ENCODE data around the gene CX3CL1. TPM values are rescaled to one million over a fixed set of nuclear protein-coding genes. Genes with fewer than 3 reads are reported as not detected.
A peak's percentile ranks its signal among the peaks of the same experiment; 100 is the strongest.
"Not testable (repeated sequence)": the region's sequence is repeated elsewhere in the genome, so short reads cannot be mapped to it uniquely, and the experiment has no call there.

Gene CX3CL1
- total RNA-seq: 10 to 100 TPM in 2 of 4 donors, 1 to 10 TPM in 2; 8.2 to 14.2 (median 10.5) TPM
- 22.9 TPM for polyA plus RNA-seq
- long read RNA-seq, donor 1, partial matches to known transcripts: 0 of 40 reads
- long read RNA-seq, donor 1, other reads (novel, unspliced or antisense): 40 of 40 reads
- long read RNA-seq, donor 2, partial matches to known transcripts: 0 of 10 reads
- long read RNA-seq, donor 2, other reads (novel, unspliced or antisense): 9 of 10 reads
- long read RNA-seq, donor 3, partial matches to known transcripts: 0 of 17 reads
- long read RNA-seq, donor 3, other reads (novel, unspliced or antisense): 13 of 17 reads
- long read RNA-seq, donor 4, partial matches to known transcripts: 0 of 15 reads
- long read RNA-seq, donor 4, other reads (novel, unspliced or antisense): 11 of 15 reads

- peak; percentile 80 to 90 (median 86) for DNase-seq
- Histone ChIP-seq H3K27ac (ENCODE audit: low read length) (peak within 1 kb of the TSS; percentile 84), H3K9me3 (ENCODE audit: control insufficient read depth, low read length) (no peaks in the 10 kb centered on the region), H3K27me3 (ENCODE audit: control insufficient read depth, insufficient read depth) (no peaks in the 10 kb centered on the region), H3K4me3 (ENCODE audit: low read length) (peak within 1 kb of the TSS; percentile 55), H3K4me1 (ENCODE audit: control insufficient read depth, insufficient read depth, low read length) (no peaks in the 10 kb centered on the region)
- intact Hi-C loops (cut with DNase I): no loop called here
- 13% methylated on average over 23 of the region's 23 CpGs for WGBS
- ATAC-seq: peak; percentile 91
Measured at GRCh38 chr16:57372372-57373116, at the start of gene CX3CL1. CX3CL1 (plus strand) TSS chr16:57372490; CDS start chr16:57372569, 79 bp downstream.

- no peak overlapping the region for H3K4me3 ChIP-seq (ENCODE audit: low read length)
- intact Hi-C loops (cut with DNase I): no loop called here
- WGBS: 64% methylated on average over 2 of the region's 2 CpGs
Measured at GRCh38 chr16:57324749-57325148, 47.5 kb upstream of the CX3CL1 start.

GRCh38 chr16:57325458-57325857 lies 46.8 kb upstream of the CX3CL1 start:
- WGBS: 81% methylated on average over 1 of the region's 1 CpG

More at GRCh38 chr16:57324749-57325148, 47.5 kb upstream of the CX3CL1 start:
- Histone ChIP-seq H3K27ac (ENCODE audit: low read length) (no peak overlapping the region), H3K9me3 (ENCODE audit: control insufficient read depth, low read length) (no peaks in the 10 kb centered on the region), H3K4me1 (ENCODE audit: control insufficient read depth, insufficient read depth, low read length) (no peaks in the 10 kb centered on the region), H3K27me3 (ENCODE audit: control insufficient read depth, insufficient read depth) (no peaks in the 10 kb centered on the region)
- ATAC-seq (no peak), DNase-seq (no peak)

GRCh38 chr16:57329718-57330327 lies 42.5 kb upstream of the CX3CL1 start:
- Histone ChIP-seq H3K9me3 (ENCODE audit: control insufficient read depth, low read length) (no peaks in the 10 kb centered on the region), H3K27ac (ENCODE audit: low read length) (no peak overlapping the region), H3K27me3 (ENCODE audit: control insufficient read depth, insufficient read depth) (no peaks in the 10 kb centered on the region), H3K4me1 (ENCODE audit: control insufficient read depth, insufficient read depth, low read length) (no peaks in the 10 kb centered on the region), H3K4me3 (ENCODE audit: low read length) (no peak overlapping the region)
- DNase-seq: no peak
- no peak for ATAC-seq
- WGBS: 68% methylated on average over 8 of the region's 8 CpGs
- intact Hi-C loops (cut with DNase I): no loop called here

More at GRCh38 chr16:57325458-57325857, 46.8 kb upstream of the CX3CL1 start:
- Histone ChIP-seq H3K9me3 (ENCODE audit: control insufficient read depth, low read length) (no peaks in the 10 kb centered on the region), H3K4me1 (ENCODE audit: control insufficient read depth, insufficient read depth, low read length) (no peaks in the 10 kb centered on the region), H3K27ac (ENCODE audit: low read length) (no peak overlapping the region), H3K27me3 (ENCODE audit: control insufficient read depth, insufficient read depth) (no peaks in the 10 kb centered on the region), H3K4me3 (ENCODE audit: low read length) (no peak overlapping the region)
- DNase-seq: no peak
- ATAC-seq: no peak
- intact Hi-C loops (cut with DNase I): no loop called here

DNA sequence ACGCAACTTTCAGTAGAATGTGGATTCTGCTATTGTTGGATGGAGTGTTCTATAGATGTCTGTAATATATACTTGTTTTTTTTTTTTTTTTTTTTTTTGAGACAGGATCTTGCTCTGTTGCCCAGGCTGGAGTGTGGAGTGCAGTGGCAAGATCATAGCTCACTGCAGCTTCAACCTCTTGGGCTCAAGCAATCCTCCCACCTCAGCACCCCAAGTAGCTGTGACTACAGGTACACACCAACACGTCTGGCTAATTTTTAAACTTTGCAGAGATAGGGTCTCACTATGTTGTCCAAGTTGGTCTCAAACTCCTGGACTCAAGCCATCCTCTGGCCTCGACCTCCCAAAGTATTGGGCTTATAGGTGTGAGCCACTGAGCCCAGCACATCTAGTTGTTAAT lies 40.9 kb upstream of the CX3CL1 start:
- no peak overlapping the region for H3K27ac ChIP-seq (ENCODE audit: low read length)
- WGBS: 86% methylated on average over 3 of the region's 3 CpGs
- DNase-seq (no peak), ATAC-seq (no peak)
- H3K4me3 ChIP-seq (ENCODE audit: low read length): no peak overlapping the region
- H3K27me3 ChIP-seq (ENCODE audit: control insufficient read depth, insufficient read depth): no peaks in the 10 kb centered on the region
- intact Hi-C loops (cut with DNase I): no loop called here
- H3K4me1 ChIP-seq (ENCODE audit: control insufficient read depth, insufficient read depth, low read length): no peaks in the 10 kb centered on the region
- H3K9me3 ChIP-seq (ENCODE audit: control insufficient read depth, low read length): no peaks in the 10 kb centered on the region

DNA sequence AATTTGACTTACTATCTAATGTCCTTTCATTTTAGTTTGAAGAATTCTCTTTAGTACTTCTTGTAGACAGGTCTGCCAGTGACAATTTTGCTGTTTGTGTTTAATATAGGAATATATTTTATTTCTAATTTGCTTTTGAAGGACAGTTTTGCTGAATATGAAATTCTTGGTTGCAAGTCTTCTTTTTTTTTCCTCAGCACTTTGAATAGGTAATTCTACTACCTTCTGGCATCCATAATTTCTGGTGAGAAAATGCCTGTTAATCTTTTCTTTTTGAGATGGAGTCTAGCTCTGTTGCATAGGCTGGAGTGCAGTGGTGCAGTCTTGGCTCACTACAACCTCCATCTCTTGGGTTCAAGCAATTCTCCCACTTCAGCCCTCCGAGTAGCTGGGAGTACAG lies 38.9 kb upstream of the CX3CL1 start:
- Histone ChIP-seq H3K4me3 (ENCODE audit: low read length) (no peak overlapping the region), H3K27me3 (ENCODE audit: control insufficient read depth, insufficient read depth) (no peaks in the 10 kb centered on the region), H3K27ac (ENCODE audit: low read length) (no peak overlapping the region), H3K4me1 (ENCODE audit: control insufficient read depth, insufficient read depth, low read length) (no peaks in the 10 kb centered on the region), H3K9me3 (ENCODE audit: control insufficient read depth, low read length) (no peaks in the 10 kb centered on the region)
- 96% methylated on average over 1 of the region's 1 CpG for WGBS
- DNase-seq: no peak
- ATAC-seq: no peak
- intact Hi-C loops (cut with DNase I): no loop called here

DNA sequence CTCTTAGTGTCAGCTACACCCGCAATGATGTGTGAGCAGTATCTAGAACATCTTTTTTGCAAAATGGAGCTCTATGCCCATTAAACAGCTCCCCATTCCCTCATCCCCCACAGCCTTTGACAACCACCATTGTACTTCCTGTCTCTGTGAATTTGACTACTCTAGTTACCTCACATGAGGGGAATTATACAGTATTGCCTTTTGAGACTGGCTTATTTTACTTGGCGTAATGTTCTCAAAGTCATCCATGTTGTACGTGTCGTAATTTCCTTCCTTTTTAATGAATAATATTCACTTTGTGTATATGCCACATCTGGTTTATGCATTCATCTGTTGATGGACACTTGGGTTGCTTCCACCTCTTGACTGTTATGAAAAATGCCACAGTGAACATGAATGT lies 36.9 kb upstream of the CX3CL1 start:
- no peak overlapping the region for H3K4me3 ChIP-seq (ENCODE audit: low read length)
- H3K4me1 ChIP-seq (ENCODE audit: control insufficient read depth, insufficient read depth, low read length): no peaks in the 10 kb centered on the region
- H3K9me3 ChIP-seq (ENCODE audit: control insufficient read depth, low read length): no peaks in the 10 kb centered on the region
- ATAC-seq: no peak
- 71% methylated on average over 4 of the region's 4 CpGs for WGBS
- H3K27me3 ChIP-seq (ENCODE audit: control insufficient read depth, insufficient read depth): no peaks in the 10 kb centered on the region
- intact Hi-C loops (cut with DNase I): no loop called here
- no peak overlapping the region for H3K27ac ChIP-seq (ENCODE audit: low read length)
- DNase-seq: no peak

DNA sequence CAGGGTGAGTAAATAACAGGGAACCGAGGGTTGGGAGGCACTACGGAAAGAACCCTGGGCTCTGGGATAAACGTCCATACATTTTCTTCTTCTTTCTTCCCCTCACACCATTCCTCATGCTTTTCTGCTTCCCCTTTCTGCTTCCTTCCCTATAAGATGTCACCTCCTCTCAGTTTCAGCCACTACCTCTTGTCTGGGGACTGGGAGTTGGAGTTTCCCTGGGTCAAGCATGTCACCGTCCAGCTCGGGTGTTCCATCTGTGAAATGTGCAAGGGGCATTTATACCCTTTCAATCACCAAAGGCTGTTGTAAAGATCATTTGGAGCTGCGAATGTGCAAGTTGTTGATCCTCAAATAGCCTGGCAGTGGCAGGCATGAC lies 31.2 kb upstream of the CX3CL1 start:
- DNase-seq: no peak
- no peak overlapping the region for H3K27ac ChIP-seq (ENCODE audit: low read length)
- 79% methylated on average over 6 of the region's 6 CpGs for WGBS
- no peaks in the 10 kb centered on the region for H3K9me3 ChIP-seq (ENCODE audit: control insufficient read depth, low read length)
- ATAC-seq: no peak
- H3K4me3 ChIP-seq (ENCODE audit: low read length): no peak overlapping the region
- no peaks in the 10 kb centered on the region for H3K4me1 ChIP-seq (ENCODE audit: control insufficient read depth, insufficient read depth, low read length)
- H3K27me3 ChIP-seq (ENCODE audit: control insufficient read depth, insufficient read depth): no peaks in the 10 kb centered on the region
- intact Hi-C loops (cut with DNase I): no loop called here

GRCh38 chr16:57341441-57342303 lies 30.6 kb upstream of the CX3CL1 start:
- DNase-seq (no peak), ATAC-seq (no peak)
- intact Hi-C loops (cut with DNase I): no loop called here
- Histone ChIP-seq H3K27ac (ENCODE audit: low read length) (no peak overlapping the region), H3K4me3 (ENCODE audit: low read length) (no peak overlapping the region), H3K27me3 (ENCODE audit: control insufficient read depth, insufficient read depth) (no peaks in the 10 kb centered on the region), H3K9me3 (ENCODE audit: control insufficient read depth, low read length) (no peaks in the 10 kb centered on the region), H3K4me1 (ENCODE audit: control insufficient read depth, insufficient read depth, low read length) (no peaks in the 10 kb centered on the region)
- WGBS: 79% methylated on average over 8 of the region's 8 CpGs

DNA sequence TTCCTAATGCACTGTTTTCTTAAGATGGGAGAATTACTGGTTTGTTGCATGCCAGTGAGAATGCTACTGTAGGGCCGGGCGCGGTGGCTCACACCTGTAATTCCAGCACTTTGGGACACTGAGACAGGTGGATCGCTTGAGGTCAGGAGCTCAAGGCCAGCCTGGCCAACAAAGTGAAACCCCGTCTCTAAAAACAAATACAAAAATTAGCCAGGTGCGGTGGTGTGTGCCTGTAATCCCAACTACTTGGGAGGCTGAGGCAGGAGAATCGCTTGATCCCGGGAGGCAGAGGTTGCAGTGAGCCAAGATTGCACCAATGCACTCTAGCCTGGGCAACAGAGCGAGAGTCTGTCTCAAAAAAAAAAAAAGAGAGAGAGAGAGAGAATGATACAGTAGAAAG lies 29.7 kb upstream of the CX3CL1 start:
- H3K4me1 ChIP-seq (ENCODE audit: control insufficient read depth, insufficient read depth, low read length); H3K27ac ChIP-seq (ENCODE audit: low read length); ATAC-seq; intact Hi-C loops (cut with DNase I); DNase-seq; H3K27me3 ChIP-seq (ENCODE audit: control insufficient read depth, insufficient read depth); H3K9me3 ChIP-seq (ENCODE audit: control insufficient read depth, low read length); H3K4me3 ChIP-seq (ENCODE audit: low read length): not testable (repeated sequence)
- WGBS: 95% methylated on average over 9 of the region's 9 CpGs

All from right cardiac atrium (tissue), 5 donors.